Measurements from ENCODE around the gene IL15. TPM values are rescaled to one million over a fixed set of nuclear protein-coding genes. Genes with fewer than 3 reads are reported as not detected.
"Not testable (repeated sequence)": the region's sequence is repeated elsewhere in the genome, so short reads cannot be mapped to it uniquely, and the experiment has no call there.

Gene IL15
- total RNA-seq, 1 experiment from 2014 or later, result 0.51 TPM

- no peak for TF ChIP-seq CTCF (IDR thresholded peaks at IDR 0.05; ENCODE audit: unreplicated experiment)
- Mint-ChIP-seq H3K9me3 (ENCODE audit: unreplicated experiment) (no peaks in the 10 kb centered on the region), H3K27ac (ENCODE audit: low read depth, unreplicated experiment) (no peak overlapping the region), H3K4me1 (ENCODE audit: insufficient read depth, unreplicated experiment) (peaks cover 6% of the 10 kb centered on the region), H3K4me3 (ENCODE audit: unreplicated experiment) (no peak overlapping the region), H3K27me3 (ENCODE audit: insufficient read depth, unreplicated experiment) (no peaks in the 10 kb centered on the region), H3K36me3 (ENCODE audit: insufficient read depth, unreplicated experiment) (no peaks in the 10 kb centered on the region)
- ChIA-PET POLR2A (no interaction called here), CTCF (interaction anchor here (0.7 to 1.0 kb wide), 2 partner anchors 30 to 53 kb away, joined by 3 read pairs; no protein-coding TSS in a partner anchor)
- BruUV-seq (replicated peaks), result no TSS peak
- intact Hi-C loops (cut with micrococcal nuclease), result loop anchor here (5.0 kb wide), 1 partner anchor 405 kb away; no protein-coding TSS in a partner anchor
- DNase-seq (ENCODE audit: unreplicated experiment), result peak; percentile 80
Observed at GRCh38 chr4:141686879-141687278, 50.5 kb downstream of the IL15 start.

- peaks cover 12% of the 10 kb centered on the region for H3K4me1 Mint-ChIP-seq (ENCODE audit: insufficient read depth, unreplicated experiment)
- BruUV-seq (replicated peaks); H3K27me3 Mint-ChIP-seq (ENCODE audit: insufficient read depth, unreplicated experiment); POLR2A ChIA-PET; DNase-seq (ENCODE audit: unreplicated experiment); H3K4me3 Mint-ChIP-seq (ENCODE audit: unreplicated experiment); H3K27ac Mint-ChIP-seq (ENCODE audit: low read depth, unreplicated experiment); H3K36me3 Mint-ChIP-seq (ENCODE audit: insufficient read depth, unreplicated experiment); H3K9me3 Mint-ChIP-seq (ENCODE audit: unreplicated experiment): not testable (repeated sequence)
- intact Hi-C loops (cut with micrococcal nuclease), result loop anchor here (5.0 kb wide), 1 partner anchor 402 kb away; no protein-coding TSS in a partner anchor
- CTCF ChIA-PET, result interaction anchor here (0.6 kb wide), 1 partner anchor 441 kb away, joined by 3 read pairs; no protein-coding TSS in a partner anchor
Observed at GRCh38 chr4:141689726-141690296, 53.4 kb downstream of the IL15 start.

GRCh38 chr4:141691247-141691646, 54.9 kb downstream of the IL15 start:
- H3K9me3 Mint-ChIP-seq (ENCODE audit: unreplicated experiment); H3K36me3 Mint-ChIP-seq (ENCODE audit: insufficient read depth, unreplicated experiment); DNase-seq (ENCODE audit: unreplicated experiment); H3K27ac Mint-ChIP-seq (ENCODE audit: low read depth, unreplicated experiment); H3K27me3 Mint-ChIP-seq (ENCODE audit: insufficient read depth, unreplicated experiment); BruUV-seq (replicated peaks); H3K4me3 Mint-ChIP-seq (ENCODE audit: unreplicated experiment); CTCF ChIA-PET; intact Hi-C loops (cut with micrococcal nuclease): not testable (repeated sequence)
- peaks cover 12% of the 10 kb centered on the region for H3K4me1 Mint-ChIP-seq (ENCODE audit: insufficient read depth, unreplicated experiment)
- POLR2A ChIA-PET, result interaction anchor here (1.2 kb wide), 1 partner anchor 11 kb away, joined by 3 read pairs; no protein-coding TSS in a partner anchor

GRCh38 chr4:141692081-141692480, 55.7 kb downstream of the IL15 start:
- ChIA-PET POLR2A (interaction anchor here (1.2 kb wide), 1 partner anchor 12 kb away, joined by 3 read pairs; no protein-coding TSS in a partner anchor), CTCF (interaction anchor here (1.1 kb wide), 1 partner anchor 49 kb away, joined by 5 read pairs; no protein-coding TSS in a partner anchor)
- peaks cover 9% of the 10 kb centered on the region for H3K4me1 Mint-ChIP-seq (ENCODE audit: insufficient read depth, unreplicated experiment)
- no peak overlapping the region for H3K4me3 Mint-ChIP-seq (ENCODE audit: unreplicated experiment)
- BruUV-seq (replicated peaks), result no TSS peak
- no peaks in the 10 kb centered on the region for H3K36me3 Mint-ChIP-seq (ENCODE audit: insufficient read depth, unreplicated experiment)
- no peak for TF ChIP-seq CTCF (IDR thresholded peaks at IDR 0.05; ENCODE audit: unreplicated experiment)
- intact Hi-C loops (cut with micrococcal nuclease), result no loop called here
- no peaks in the 10 kb centered on the region for H3K9me3 Mint-ChIP-seq (ENCODE audit: unreplicated experiment)
- no peak for DNase-seq (ENCODE audit: unreplicated experiment)
- H3K27me3 Mint-ChIP-seq (ENCODE audit: insufficient read depth, unreplicated experiment), result no peaks in the 10 kb centered on the region
- peak overlapping the region; percentile 60 for H3K27ac Mint-ChIP-seq (ENCODE audit: low read depth, unreplicated experiment)

GRCh38 chr4:141697116-141697515, 60.7 kb downstream of the IL15 start:
- POLR2A ChIA-PET, result interaction anchor here (0.7 kb wide), 1 partner anchor 678 kb away, joined by 3 read pairs; no protein-coding TSS in a partner anchor
- CTCF ChIA-PET, result no interaction called here
- intact Hi-C loops (cut with micrococcal nuclease), result no loop called here
- no peak for TF ChIP-seq CTCF (IDR thresholded peaks at IDR 0.05; ENCODE audit: unreplicated experiment)
- no peaks in the 10 kb centered on the region for H3K9me3 Mint-ChIP-seq (ENCODE audit: unreplicated experiment)
- no peaks in the 10 kb centered on the region for H3K27me3 Mint-ChIP-seq (ENCODE audit: insufficient read depth, unreplicated experiment)
- BruUV-seq (replicated peaks), result no TSS peak
- no peak overlapping the region for H3K27ac Mint-ChIP-seq (ENCODE audit: low read depth, unreplicated experiment)
- H3K36me3 Mint-ChIP-seq (ENCODE audit: insufficient read depth, unreplicated experiment), result no peaks in the 10 kb centered on the region
- peaks cover 6% of the 10 kb centered on the region for H3K4me1 Mint-ChIP-seq (ENCODE audit: insufficient read depth, unreplicated experiment)
- no peak for DNase-seq (ENCODE audit: unreplicated experiment)
- H3K4me3 Mint-ChIP-seq (ENCODE audit: unreplicated experiment), result no peak overlapping the region
